Activated naive CD8-positive, alpha-beta T cell (primary cell): Measurements from ENCODE around the gene FREY1.

ENCODE experiments used
- H3K27ac Mint-ChIP-seq: one replicate; pipeline ENCODE4 v1.8.0; 2021; ENCODE audit warnings: mixed read lengths
- H3K27me3 Mint-ChIP-seq: one replicate; pipeline ENCODE4 v1.8.0; 2021; ENCODE audit warnings: mixed read lengths
- H3K36me3 Mint-ChIP-seq: one replicate; pipeline ENCODE4 v1.8.0; 2021; ENCODE audit warnings: mixed read lengths
- H3K4me1 Mint-ChIP-seq: one replicate; pipeline ENCODE4 v1.8.0; 2021; ENCODE audit warnings: low read depth, mixed read lengths
- H3K4me3 Mint-ChIP-seq: one replicate; pipeline ENCODE4 v1.8.0; 2021; ENCODE audit warnings: mild to moderate bottlenecking, mixed read lengths
- H3K9me3 Mint-ChIP-seq: one replicate; pipeline ENCODE4 v1.8.0; 2021; ENCODE audit warnings: low read depth, mixed read lengths

The FREY1 gene

DNA sequence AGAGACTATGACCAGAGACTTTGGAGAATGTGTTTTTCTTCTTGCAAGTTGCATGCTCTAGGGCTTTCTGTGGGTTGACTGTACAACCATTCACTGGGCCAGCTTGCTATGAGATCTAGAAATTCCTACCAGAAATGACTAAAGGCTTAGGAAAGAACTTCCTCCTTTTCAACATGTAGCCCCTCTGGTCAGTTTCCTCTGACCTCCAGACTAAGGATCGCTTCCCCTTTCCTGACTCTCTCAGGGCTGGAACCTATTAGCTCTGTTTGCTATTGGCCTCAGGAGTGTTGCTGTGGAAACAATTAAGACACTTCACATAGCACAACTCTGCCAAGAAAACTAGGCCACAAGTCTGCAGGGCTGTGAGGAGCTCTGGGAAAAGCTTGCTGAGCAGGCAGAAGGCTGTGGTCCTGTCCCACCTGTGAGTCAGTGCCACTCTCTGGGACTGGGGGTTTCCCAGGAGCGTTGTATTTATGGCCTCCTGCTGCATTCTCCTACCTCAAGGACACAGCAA is 49.1 kb downstream of the FREY1 start:
- Mint-ChIP-seq H3K4me1 (peaks cover 4% of the 10 kb centered on the region), H3K9me3 (no peaks in the 10 kb centered on the region), H3K27ac (no peak overlapping the region), H3K36me3 (peaks cover 10% of the 10 kb centered on the region), H3K27me3 (no peaks in the 10 kb centered on the region), H3K4me3 (no peak overlapping the region)
